Measurements from ENCODE around the gene RSPH4A. TPM values are rescaled to one million over a fixed set of nuclear protein-coding genes. Genes with fewer than 3 reads are reported as not detected.

Gene RSPH4A
- total and polyA plus RNA-seq, 9 of the 15 experiments (the other 6 are each of a cell fraction or from before 2014, with no cell fraction given): 0.04 to 0.30 (median 0.11) TPM

DNA sequence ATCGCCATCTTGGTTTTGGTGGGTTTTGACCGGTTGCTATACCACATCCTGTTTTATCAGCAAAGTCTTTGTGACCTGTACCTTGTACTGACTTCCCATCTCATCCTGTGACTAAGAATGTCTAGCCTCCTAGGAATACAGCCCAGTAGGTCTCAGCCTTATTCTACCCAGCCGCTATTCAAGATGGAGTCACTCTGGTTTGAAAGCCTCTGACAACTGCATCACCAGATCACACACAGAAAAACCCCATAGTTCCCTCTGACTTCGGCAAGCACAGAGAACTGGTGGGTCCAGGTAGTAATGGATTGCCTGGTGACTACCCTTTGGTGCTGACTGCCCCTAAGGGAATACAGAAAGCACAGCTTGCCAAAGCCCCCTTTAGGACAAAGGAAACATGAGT lies 10.3 kb upstream of the RSPH4A start (continued):
- TF ChIP-seq, protein P1, sequence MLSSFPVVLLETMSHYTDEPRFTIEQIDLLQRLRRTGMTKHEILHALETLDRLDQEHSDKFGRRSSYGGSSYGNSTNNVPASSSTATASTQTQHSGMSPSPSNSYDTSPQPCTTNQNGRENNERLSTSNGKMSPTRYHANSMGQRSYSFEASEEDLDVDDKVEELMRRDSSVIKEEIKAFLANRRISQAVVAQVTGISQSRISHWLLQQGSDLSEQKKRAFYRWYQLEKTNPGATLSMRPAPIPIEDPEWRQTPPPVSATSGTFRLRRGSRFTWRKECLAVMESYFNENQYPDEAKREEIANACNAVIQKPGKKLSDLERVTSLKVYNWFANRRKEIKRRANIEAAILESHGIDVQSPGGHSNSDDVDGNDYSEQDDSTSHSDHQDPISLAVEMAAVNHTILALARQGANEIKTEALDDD (IDR thresholded peaks at IDR 0.05): no peak
- peak; percentile 54; the same call in 1 of the 2 replicates for TF ChIP-seq ZNF311 (CRISPR knock-in tag; IDR thresholded peaks at IDR 0.05)

DNA sequence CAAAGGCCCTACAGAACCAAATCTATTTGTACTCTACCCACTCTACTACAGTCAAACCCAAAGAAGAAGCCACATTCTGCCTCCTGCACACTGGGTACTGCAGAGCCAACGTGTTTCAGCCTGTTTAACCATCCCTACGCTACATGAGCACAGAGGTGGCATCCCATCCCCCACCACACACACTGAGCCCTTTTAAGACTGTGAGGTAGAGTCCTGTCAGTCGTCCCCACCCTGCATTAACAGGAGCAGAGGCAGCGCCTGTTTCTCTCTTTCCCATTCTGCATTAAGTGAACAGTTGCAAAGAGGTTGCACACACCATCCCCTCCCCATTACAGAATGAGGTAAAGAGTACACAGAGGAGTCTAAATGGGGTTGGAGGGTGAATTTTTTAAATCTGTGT lies 5.2 kb upstream of the RSPH4A start:
- ChIA-PET POLR2A (no interaction called here), CTCF (ENCODE audit: low intra/inter-chr PET ratio) (no interaction called here)
- 26% methylated on average over 4 of the region's 4 CpGs for WGBS (ENCODE audit: insufficient coverage, low coverage, missing lambda C conversion rate)
- no TSS peak for BruUV-seq (replicated peaks)
- no peaks in the 10 kb centered on the region for H3K9me3 ChIP-seq (replicated peaks; ENCODE audit: control insufficient read depth, insufficient read depth, low read depth, low read length)
- no peak overlapping the region for H3K4me2 ChIP-seq (ENCODE audit: insufficient read depth, low read length)
- no peak for DNase-seq (ENCODE audit: extremely low read depth in 1 of 4, low spot score in 3 of 4)
- H3K79me2 ChIP-seq (ENCODE audit: control insufficient read depth, insufficient read depth, low read length): no peaks in the 10 kb centered on the region
- FAIRE-seq: no peak
- no peaks in the 10 kb centered on the region for H4K20me1 ChIP-seq (replicated peaks; ENCODE audit: control insufficient read depth, insufficient read depth, low read length)
- H3K27ac ChIP-seq (ENCODE audit: extremely low read depth, low read depth, low read length): no peak overlapping the region
- H3K27me3 ChIP-seq (ENCODE audit: control insufficient read depth in 2 of 2, insufficient read depth in 2 of 2, low read length in 2 of 2): no peaks in the 10 kb centered on the region
- H3K4me1 ChIP-seq (replicated peaks in 1 of 2; ENCODE audit: control insufficient read depth in 2 of 2, insufficient read depth in 2 of 2, low read length in 2 of 2): no peaks in the 10 kb centered on the region; a peak in 2 of 5 replicates
- no peaks in the 10 kb centered on the region for H3K9me1 ChIP-seq (ENCODE audit: control insufficient read depth, insufficient read depth, low read length)
- H3K36me3 ChIP-seq (ENCODE audit: control insufficient read depth, insufficient read depth, low read length): no peaks in the 10 kb centered on the region
- intact Hi-C loops (cut with micrococcal nuclease) (loop anchor here (10.0 kb wide), 1 partner anchor 344 kb away; no protein-coding TSS in a partner anchor), in situ Hi-C loops (cut with MboI) (no loop called here)
- ATAC-seq: peak; percentile 22; the same call in 2 of the 3 replicates
- H3K4me3 ChIP-seq: no peak overlapping the region
- H2AFZ ChIP-seq (ENCODE audit: low read depth, low read length): no peak overlapping the region
- no peak overlapping the region for H3K9ac ChIP-seq (ENCODE audit: insufficient read depth in 1 of 2, low read depth in 2 of 2, low read length in 2 of 2)
- TF ChIP-seq CBX8 (IDR thresholded peaks at IDR 0.05; ENCODE audit: borderline replicate concordance, extremely low read depth, low read depth, low read length, poor library complexity, severe bottlenecking) (no peak), POLR2AphosphoS2 (IDR thresholded peaks at IDR 0.05; ENCODE audit: low read length) (no peak), EP400 (IDR thresholded peaks at IDR 0.05) (no peak), HMG20B (CRISPR knock-in tag; IDR thresholded peaks at IDR 0.05) (no peak), HLTF (IDR thresholded peaks at IDR 0.05) (no peak), SLC30A9 (CRISPR knock-in tag; IDR thresholded peaks at IDR 0.05) (no peak), DEAF1 (CRISPR knock-in tag; IDR thresholded peaks at IDR 0.05) (no peak), HEY1 (CRISPR knock-in tag; IDR thresholded peaks at IDR 0.05; ENCODE audit: borderline replicate concordance) (no peak), NFIX (CRISPR knock-in tag; IDR thresholded peaks at IDR 0.05; ENCODE audit: low read depth) (no peak), DPF2 (IDR thresholded peaks at IDR 0.05) (no peak), CXXC5 (CRISPR knock-in tag; IDR thresholded peaks at IDR 0.05) (no peak), HBP1 (CRISPR knock-in tag; IDR thresholded peaks at IDR 0.05) (no peak)
- TF ChIP-seq, protein P2, sequence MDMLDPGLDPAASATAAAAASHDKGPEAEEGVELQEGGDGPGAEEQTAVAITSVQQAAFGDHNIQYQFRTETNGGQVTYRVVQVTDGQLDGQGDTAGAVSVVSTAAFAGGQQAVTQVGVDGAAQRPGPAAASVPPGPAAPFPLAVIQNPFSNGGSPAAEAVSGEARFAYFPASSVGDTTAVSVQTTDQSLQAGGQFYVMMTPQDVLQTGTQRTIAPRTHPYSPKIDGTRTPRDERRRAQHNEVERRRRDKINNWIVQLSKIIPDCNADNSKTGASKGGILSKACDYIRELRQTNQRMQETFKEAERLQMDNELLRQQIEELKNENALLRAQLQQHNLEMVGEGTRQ (CRISPR knock-in tag; IDR thresholded peaks at IDR 0.05): no peak
- TF ChIP-seq, protein P3, sequence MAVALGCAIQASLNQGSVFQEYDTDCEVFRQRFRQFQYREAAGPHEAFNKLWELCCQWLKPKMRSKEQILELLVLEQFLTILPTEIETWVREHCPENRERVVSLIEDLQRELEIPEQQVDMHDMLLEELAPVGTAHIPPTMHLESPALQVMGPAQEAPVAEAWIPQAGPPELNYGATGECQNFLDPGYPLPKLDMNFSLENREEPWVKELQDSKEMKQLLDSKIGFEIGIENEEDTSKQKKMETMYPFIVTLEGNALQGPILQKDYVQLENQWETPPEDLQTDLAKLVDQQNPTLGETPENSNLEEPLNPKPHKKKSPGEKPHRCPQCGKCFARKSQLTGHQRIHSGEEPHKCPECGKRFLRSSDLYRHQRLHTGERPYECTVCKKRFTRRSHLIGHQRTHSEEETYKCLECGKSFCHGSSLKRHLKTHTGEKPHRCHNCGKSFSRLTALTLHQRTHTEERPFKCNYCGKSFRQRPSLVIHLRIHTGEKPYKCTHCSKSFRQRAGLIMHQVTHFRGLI (CRISPR knock-in tag; IDR thresholded peaks at IDR 0.05): no peak

Measured in K562 (cell line).